ENCODE data around the gene PRKCA.

DNA sequence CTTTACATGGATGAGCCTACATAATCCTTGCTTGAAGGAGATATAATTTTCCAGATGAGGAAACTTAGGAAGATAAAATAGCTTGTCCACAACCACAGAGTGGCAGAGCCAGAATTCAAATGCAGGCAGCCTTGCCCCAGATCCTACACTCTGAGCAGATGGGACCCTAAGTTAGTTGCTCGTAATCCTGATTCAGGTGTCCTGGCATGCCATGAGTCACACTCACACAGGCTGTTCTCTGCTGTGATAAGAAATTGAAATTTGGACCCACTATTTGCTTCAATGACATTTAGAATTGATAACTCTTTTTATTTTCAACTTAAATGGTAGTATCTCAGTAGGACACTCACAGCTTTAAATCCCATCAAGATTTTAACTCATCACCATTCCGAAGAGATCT, 381.8 kb downstream of the PRKCA start:
- TF ChIP-seq CTCF (conservative IDR thresholded peaks at IDR 0.05; ENCODE audit: low read depth in 2 of 2) (no peak), EZH2phosphoT487 (IDR thresholded peaks at IDR 0.05; ENCODE audit: unreplicated experiment) (no peak), POLR2AphosphoS5 (IDR thresholded peaks at IDR 0.05; ENCODE audit: low read depth) (no peak), EZH2 (IDR thresholded peaks at IDR 0.05; ENCODE audit: low read depth, unreplicated experiment) (no peak), CREB1 (CRISPR knock-in tag; IDR thresholded peaks at IDR 0.05; ENCODE audit: low read depth) (no peak), ZNF331 (CRISPR knock-in tag; IDR thresholded peaks at IDR 0.05; ENCODE audit: low read depth) (no peak), JUNB (IDR thresholded peaks at IDR 0.05; ENCODE audit: unreplicated experiment) (no peak)
- TF ChIP-seq, protein P1, sequence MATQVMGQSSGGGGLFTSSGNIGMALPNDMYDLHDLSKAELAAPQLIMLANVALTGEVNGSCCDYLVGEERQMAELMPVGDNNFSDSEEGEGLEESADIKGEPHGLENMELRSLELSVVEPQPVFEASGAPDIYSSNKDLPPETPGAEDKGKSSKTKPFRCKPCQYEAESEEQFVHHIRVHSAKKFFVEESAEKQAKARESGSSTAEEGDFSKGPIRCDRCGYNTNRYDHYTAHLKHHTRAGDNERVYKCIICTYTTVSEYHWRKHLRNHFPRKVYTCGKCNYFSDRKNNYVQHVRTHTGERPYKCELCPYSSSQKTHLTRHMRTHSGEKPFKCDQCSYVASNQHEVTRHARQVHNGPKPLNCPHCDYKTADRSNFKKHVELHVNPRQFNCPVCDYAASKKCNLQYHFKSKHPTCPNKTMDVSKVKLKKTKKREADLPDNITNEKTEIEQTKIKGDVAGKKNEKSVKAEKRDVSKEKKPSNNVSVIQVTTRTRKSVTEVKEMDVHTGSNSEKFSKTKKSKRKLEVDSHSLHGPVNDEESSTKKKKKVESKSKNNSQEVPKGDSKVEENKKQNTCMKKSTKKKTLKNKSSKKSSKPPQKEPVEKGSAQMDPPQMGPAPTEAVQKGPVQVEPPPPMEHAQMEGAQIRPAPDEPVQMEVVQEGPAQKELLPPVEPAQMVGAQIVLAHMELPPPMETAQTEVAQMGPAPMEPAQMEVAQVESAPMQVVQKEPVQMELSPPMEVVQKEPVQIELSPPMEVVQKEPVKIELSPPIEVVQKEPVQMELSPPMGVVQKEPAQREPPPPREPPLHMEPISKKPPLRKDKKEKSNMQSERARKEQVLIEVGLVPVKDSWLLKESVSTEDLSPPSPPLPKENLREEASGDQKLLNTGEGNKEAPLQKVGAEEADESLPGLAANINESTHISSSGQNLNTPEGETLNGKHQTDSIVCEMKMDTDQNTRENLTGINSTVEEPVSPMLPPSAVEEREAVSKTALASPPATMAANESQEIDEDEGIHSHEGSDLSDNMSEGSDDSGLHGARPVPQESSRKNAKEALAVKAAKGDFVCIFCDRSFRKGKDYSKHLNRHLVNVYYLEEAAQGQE (IDR thresholded peaks at IDR 0.05; ENCODE audit: unreplicated experiment), result no peak
- TF ChIP-seq, protein P2, sequence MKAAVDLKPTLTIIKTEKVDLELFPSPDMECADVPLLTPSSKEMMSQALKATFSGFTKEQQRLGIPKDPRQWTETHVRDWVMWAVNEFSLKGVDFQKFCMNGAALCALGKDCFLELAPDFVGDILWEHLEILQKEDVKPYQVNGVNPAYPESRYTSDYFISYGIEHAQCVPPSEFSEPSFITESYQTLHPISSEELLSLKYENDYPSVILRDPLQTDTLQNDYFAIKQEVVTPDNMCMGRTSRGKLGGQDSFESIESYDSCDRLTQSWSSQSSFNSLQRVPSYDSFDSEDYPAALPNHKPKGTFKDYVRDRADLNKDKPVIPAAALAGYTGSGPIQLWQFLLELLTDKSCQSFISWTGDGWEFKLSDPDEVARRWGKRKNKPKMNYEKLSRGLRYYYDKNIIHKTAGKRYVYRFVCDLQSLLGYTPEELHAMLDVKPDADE (IDR thresholded peaks at IDR 0.05), result no peak
